HUES48 (cell line): ENCODE measurements around the gene SAMD4A.

Source experiments
- H3K27ac ChIP-seq: one replicate; pipeline ENCODE4 v1.7.0; 2013; ENCODE audit warnings: low read depth, low read length, inconsistent platforms
- H3K27me3 ChIP-seq: 2 replicates; pipeline ENCODE4 v1.6.1; 2013; ENCODE audit warnings: mild to moderate bottlenecking, low read length; ENCODE audit not compliant: control insufficient read depth, insufficient read depth
- H3K36me3 ChIP-seq: 2 replicates; pipeline ENCODE4 v1.6.1; 2013; ENCODE audit warnings: low read length; ENCODE audit not compliant: control insufficient read depth, insufficient read depth
- H3K4me1 ChIP-seq: 2 replicates; pipeline ENCODE4 v1.6.1; 2013; ENCODE audit warnings: mild to moderate bottlenecking, low read length; ENCODE audit not compliant: control insufficient read depth, insufficient read depth
- H3K4me3 ChIP-seq: 2 replicates; pipeline ENCODE4 v1.5.1; 2013; ENCODE audit warnings: mild to moderate bottlenecking, low read depth, low read length
- H3K9ac ChIP-seq: 2 replicates; pipeline ENCODE4 v1.6.1; 2013; ENCODE audit warnings: mild to moderate bottlenecking, low read depth, low read length, moderate library complexity
- H3K9me3 ChIP-seq: 2 replicates; pipeline ENCODE4 v1.6.1; 2013; ENCODE audit warnings: low read length; ENCODE audit not compliant: control insufficient read depth, insufficient read depth

Gene SAMD4A

GRCh38 chr14:54774824-54775223 lies 207.9 kb downstream of the SAMD4A start:
- Histone ChIP-seq H3K9ac (no peak overlapping the region), H3K4me1 (peaks cover 19% of the 10 kb centered on the region), H3K4me3 (no peak overlapping the region), H3K27ac (no peak overlapping the region), H3K36me3 (0 out of 2 replicates have a peak, but pooled peaks cover 5% of the 10 kb centered on the region), H3K27me3 (no peaks in the 10 kb centered on the region), H3K9me3 (no peaks in the 10 kb centered on the region)

- Histone ChIP-seq H3K36me3 (0 out of 2 replicates have a peak, but pooled peaks cover under 1% of the 10 kb centered on the region), H3K9me3 (no peaks in the 10 kb centered on the region), H3K4me1 (peaks cover 19% of the 10 kb centered on the region), H3K27ac (no peak overlapping the region), H3K27me3 (no peaks in the 10 kb centered on the region), H3K4me3 (no peak overlapping the region), H3K9ac (no peak overlapping the region)
Measured at GRCh38 chr14:54775486-54776140, 208.7 kb downstream of the SAMD4A start.

GRCh38 chr14:54776361-54777001 lies 209.6 kb downstream of the SAMD4A start:
- H3K4me1 ChIP-seq: peaks cover 19% of the 10 kb centered on the region
- H3K27ac ChIP-seq: no peak overlapping the region
- no peak overlapping the region for H3K4me3 ChIP-seq
- H3K9ac ChIP-seq: no peak overlapping the region
- H3K27me3 ChIP-seq: no peaks in the 10 kb centered on the region
- H3K9me3 ChIP-seq: no peaks in the 10 kb centered on the region
- H3K36me3 ChIP-seq: no peaks in the 10 kb centered on the region

GRCh38 chr14:54777395-54777794 lies 210.5 kb downstream of the SAMD4A start:
- Histone ChIP-seq H3K27ac (no peak overlapping the region), H3K27me3 (no peaks in the 10 kb centered on the region), H3K9ac (no peak overlapping the region), H3K9me3 (no peaks in the 10 kb centered on the region), H3K4me3 (no peak overlapping the region), H3K36me3 (no peaks in the 10 kb centered on the region), H3K4me1 (peaks cover 13% of the 10 kb centered on the region)

GRCh38 chr14:54778618-54779345 lies 211.9 kb downstream of the SAMD4A start:
- no peak overlapping the region for H3K9ac ChIP-seq
- peaks cover 1% of the 10 kb centered on the region for H3K4me1 ChIP-seq
- H3K36me3 ChIP-seq: no peaks in the 10 kb centered on the region
- H3K27me3 ChIP-seq: no peaks in the 10 kb centered on the region
- no peak overlapping the region for H3K4me3 ChIP-seq
- H3K27ac ChIP-seq: no peak overlapping the region
- no peaks in the 10 kb centered on the region for H3K9me3 ChIP-seq

- Histone ChIP-seq H3K36me3 (no peaks in the 10 kb centered on the region), H3K9ac (no peak overlapping the region), H3K9me3 (no peaks in the 10 kb centered on the region), H3K4me1 (no peaks in the 10 kb centered on the region), H3K4me3 (no peak overlapping the region), H3K27ac (no peak overlapping the region), H3K27me3 (no peaks in the 10 kb centered on the region)
Measured at GRCh38 chr14:54781080-54781479, 214.2 kb downstream of the SAMD4A start.

- H3K9ac ChIP-seq: no peak overlapping the region
- no peaks in the 10 kb centered on the region for H3K36me3 ChIP-seq
- no peaks in the 10 kb centered on the region for H3K4me1 ChIP-seq
- H3K27me3 ChIP-seq: no peaks in the 10 kb centered on the region
- H3K4me3 ChIP-seq: no peak overlapping the region
- no peaks in the 10 kb centered on the region for H3K9me3 ChIP-seq
- no peak overlapping the region for H3K27ac ChIP-seq
Measured at GRCh38 chr14:54781961-54782750, 215.2 kb downstream of the SAMD4A start.

GRCh38 chr14:54782751-54783659 lies 216.1 kb downstream of the SAMD4A start:
- Histone ChIP-seq H3K9me3 (no peaks in the 10 kb centered on the region), H3K4me3 (no peak overlapping the region), H3K36me3 (no peaks in the 10 kb centered on the region; the same call in 1 of the 2 replicates), H3K4me1 (no peaks in the 10 kb centered on the region), H3K9ac (no peak overlapping the region), H3K27ac (no peak overlapping the region), H3K27me3 (no peaks in the 10 kb centered on the region)

- no peak overlapping the region for H3K4me3 ChIP-seq
- H3K9me3 ChIP-seq: no peaks in the 10 kb centered on the region
- no peaks in the 10 kb centered on the region for H3K4me1 ChIP-seq
- no peak overlapping the region for H3K27ac ChIP-seq
- H3K9ac ChIP-seq: no peak overlapping the region
- no peaks in the 10 kb centered on the region for H3K27me3 ChIP-seq
- peaks cover 4% of the 10 kb centered on the region; the same call in 1 of the 2 replicates for H3K36me3 ChIP-seq
Measured at GRCh38 chr14:54783660-54784015, 216.7 kb downstream of the SAMD4A start.

- Histone ChIP-seq H3K36me3 (peaks cover 4% of the 10 kb centered on the region; the same call in 1 of the 2 replicates), H3K4me3 (no peak overlapping the region), H3K27me3 (no peaks in the 10 kb centered on the region), H3K9ac (no peak overlapping the region), H3K27ac (no peak overlapping the region), H3K4me1 (no peaks in the 10 kb centered on the region), H3K9me3 (no peaks in the 10 kb centered on the region)
Measured at GRCh38 chr14:54784060-54784459, 217.1 kb downstream of the SAMD4A start.
